K562 (cell line): ENCODE data around the gene NT5C. TPM values are rescaled to one million over a fixed set of nuclear protein-coding genes. Genes with fewer than 3 reads are reported as not detected.

ENCODE experiments used
- ARID1B ChIP-seq: fragments of 450-650 bp; IDR thresholded peaks from 2 replicates; pipeline ENCODE4 v1.6.1; 2016; ENCODE audit warnings: antibody characterized with exemption, mild to moderate bottlenecking, inconsistent platforms
- CREM ChIP-seq: IDR thresholded peaks from 2 replicates; pipeline ENCODE4 v1.6.1; 2014; ENCODE audit warnings: antibody characterized with exemption, low read depth
- EHMT2 ChIP-seq: fragments of 450-650 bp; IDR thresholded peaks from 2 replicates; pipeline ENCODE4 v1.6.1; 2018; ENCODE audit warnings: antibody characterized with exemption
- ESRRA ChIP-seq: fragments of 450-650 bp; IDR thresholded peaks from 2 replicates; pipeline ENCODE4 v1.6.1; 2014; ENCODE audit warnings: low read depth, mild to moderate bottlenecking, moderate library complexity, borderline replicate concordance
- KAT7 ChIP-seq: sonication (generic); formaldehyde crosslinking; IDR thresholded peaks from 2 replicates; pipeline ENCODE4 v1.8.0; 2022; ENCODE audit warnings: missing genetic modification reagents, mild to moderate bottlenecking, borderline replicate concordance
- PHF20 ChIP-seq: fragments of 450-650 bp; IDR thresholded peaks from 2 replicates; pipeline ENCODE4 v1.6.1; 2018; ENCODE audit not compliant: partially characterized antibody
- PHF8 ChIP-seq: fragments of 200-600 bp; sonication (generic); IDR thresholded peaks from 2 replicates; pipeline ENCODE4 v1.6.1; 2012; ENCODE audit warnings: mixed run types, mild to moderate bottlenecking, inconsistent platforms, low read length, moderate library complexity, borderline replicate concordance
- PML ChIP-seq: IDR thresholded peaks from 2 replicates; pipeline ENCODE4 v1.6.1; 2012; ENCODE audit warnings: low read length, inconsistent platforms
- SRSF7 ChIP-seq: fragments of 200-400 bp; formaldehyde crosslinking; optimal IDR thresholded peaks from 2 replicates; pipeline ENCODE3; 2017; ENCODE audit warnings: mild to moderate bottlenecking, low read depth, low read length
- TEAD4 ChIP-seq, 2 experiments: sonication (generic) in 1 of 2; formaldehyde crosslinking in 1 of 2; IDR thresholded peaks; 2 replicates each; pipeline versions ENCODE4 v1.6.1 to v1.8.0; 2012 to 2022; ENCODE audit warnings: borderline replicate concordance in 1 of 2, inconsistent platforms in 1 of 2, low read length in 1 of 2, mild to moderate bottlenecking in 1 of 2, missing genetic modification reagents in 1 of 2
- ZBTB11 ChIP-seq, 3 experiments: fragments of 200-800 bp in 1 of 3; fragments of 250-450 bp in 1 of 3; fragments of 450-650 bp in 1 of 3; sonication (Bioruptor Pico) in 1 of 3; sonication (Bioruptor generic) in 1 of 3; formaldehyde crosslinking in 1 of 3; IDR thresholded peaks; 2 replicates each; pipeline versions ENCODE4 v1.6.1 to v1.8.0; 2016 to 2022; ENCODE audit warnings: mild to moderate bottlenecking in 2 of 3, missing genetic modification characterization in 2 of 3, missing compliant biosample characterization in 1 of 3, moderate library complexity in 1 of 3
- ZKSCAN3 ChIP-seq: fragments of 250-450 bp; sonication (Bioruptor Pico); IDR thresholded peaks from 2 replicates; pipeline ENCODE4 v1.4.0; 2020
- ZNF384 ChIP-seq: IDR thresholded peaks from 2 replicates; pipeline ENCODE4 v1.6.1; 2012; ENCODE audit warnings: low read depth, low read length, improper control_type of control experiment
- ZNF586 ChIP-seq: fragments of 450-650 bp; formaldehyde crosslinking; conservative IDR thresholded peaks from 2 replicates; pipeline ENCODE4 v1.4.0; 2020; ENCODE audit warnings: mild to moderate bottlenecking, moderate library complexity
- ZNF764 ChIP-seq: fragments of 250-450 bp; sonication (Bioruptor Pico); IDR thresholded peaks from 2 replicates; pipeline ENCODE4 v1.4.0; 2020; ENCODE audit warnings: low read depth, mild to moderate bottlenecking, moderate library complexity
- polyA plus RNA-seq, 8 experiments: library from polyadenylated mRNA; depleted of rRNA in 4 of 8; stranded (reverse) in 5 of 8; unstranded in 3 of 8; fragments of >200 nt; fragmentation: Nextera tagmentation in 2 of 8; fragmentation: Illumina TruSeq in 1 of 8; extraction: Ambion mirVana in 2 of 8; extraction: Trizol in 1 of 8; gene quantifications; 2 replicates each; pipeline versions ENCODE4 v1.2.1 to v1.2.3, GENCODE V29; 2011 to 2014; ENCODE audit warnings: inconsistent platforms in 1 of 8, missing spikeins in 1 of 8
- total RNA-seq, 7 experiments: library from RNA; depleted of rRNA in 6 of 7; stranded (reverse); fragments of >200 nt in 6 of 7; fragmentation: Illumina TruSeq in 2 of 7; extraction: Trizol in 2 of 7; gene quantifications; 2 replicates each; pipeline versions ENCODE4 v1.2.1 to v1.2.3, GENCODE V29; 2011 to 2021; ENCODE audit warnings: low replicate concordance in 1 of 7
- TF ChIP-seq, protein P1 (sequence below): IDR thresholded peaks from 2 replicates; pipeline ENCODE4 v1.6.1; 2014; ENCODE audit warnings: antibody characterized with exemption
- TF ChIP-seq, protein P2 (sequence below), 2 experiments: IDR thresholded peaks; 2 replicates each; pipeline ENCODE4 v1.6.1; 2012; ENCODE audit warnings: improper control_type of control experiment in 2 of 2, low read depth in 2 of 2, low read length in 2 of 2, borderline replicate concordance in 1 of 2
- TF ChIP-seq, protein P3 (sequence below): sonication (generic); formaldehyde crosslinking; IDR thresholded peaks from 2 replicates; pipeline ENCODE4 v1.8.0; 2022; ENCODE audit warnings: missing genetic modification reagents, mild to moderate bottlenecking, moderate library complexity, borderline replicate concordance

The NT5C gene
- total and polyA plus RNA-seq, 9 of the 15 experiments (the other 6 are each of a cell fraction or from before 2014, with no cell fraction given): 2.9 to 205 (median 45.0) TPM

DNA sequence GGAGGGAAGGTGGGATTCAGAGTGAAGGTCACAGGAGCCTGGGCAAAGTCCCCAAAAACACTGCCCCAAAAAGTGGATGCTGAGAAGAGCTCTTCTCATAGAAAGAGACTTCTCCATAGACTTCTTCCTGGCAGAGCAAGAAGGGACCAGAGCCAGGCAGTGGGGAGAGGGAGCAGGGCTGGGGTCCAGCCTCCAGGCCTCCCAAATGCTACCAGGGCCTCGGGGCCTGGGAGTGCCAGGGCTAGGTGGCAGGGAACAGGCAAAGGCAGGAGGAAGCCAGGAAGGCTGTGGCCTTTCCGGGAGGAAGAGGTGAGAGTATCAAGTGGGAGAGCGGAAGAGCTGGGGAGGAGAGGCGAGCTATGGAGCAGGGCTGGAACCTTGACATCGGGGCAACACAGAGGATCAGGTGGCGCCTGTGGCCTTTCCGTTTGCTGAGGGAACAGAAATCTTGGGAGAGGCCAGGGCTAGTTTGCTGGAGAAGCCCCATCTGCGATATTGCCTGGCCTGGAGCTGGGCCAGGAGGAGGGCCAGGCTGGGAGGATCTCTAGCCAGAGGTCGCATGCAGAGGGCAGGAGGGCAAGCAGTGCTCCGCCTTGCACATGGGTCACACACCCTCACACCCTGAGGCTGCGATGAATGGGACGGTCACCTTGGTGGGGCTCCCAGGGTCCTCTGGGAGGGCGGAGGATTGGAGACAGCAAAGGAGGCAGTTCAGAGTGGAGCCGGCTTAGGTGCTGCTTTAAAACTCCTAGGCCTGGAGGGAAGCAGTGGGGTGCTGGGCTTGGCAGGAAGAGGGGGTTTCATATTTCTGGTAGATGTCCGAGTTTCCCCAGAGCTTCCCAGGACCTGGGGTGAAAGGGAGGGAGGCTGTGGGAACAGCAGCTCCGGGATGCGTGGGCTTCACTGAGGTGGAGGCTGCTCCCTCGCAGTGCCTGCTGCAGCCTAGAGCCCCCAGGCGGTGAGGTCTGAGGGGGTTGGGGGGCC lies 40.4 kb downstream of the NT5C start (continued):
- TF ChIP-seq, protein P1, sequence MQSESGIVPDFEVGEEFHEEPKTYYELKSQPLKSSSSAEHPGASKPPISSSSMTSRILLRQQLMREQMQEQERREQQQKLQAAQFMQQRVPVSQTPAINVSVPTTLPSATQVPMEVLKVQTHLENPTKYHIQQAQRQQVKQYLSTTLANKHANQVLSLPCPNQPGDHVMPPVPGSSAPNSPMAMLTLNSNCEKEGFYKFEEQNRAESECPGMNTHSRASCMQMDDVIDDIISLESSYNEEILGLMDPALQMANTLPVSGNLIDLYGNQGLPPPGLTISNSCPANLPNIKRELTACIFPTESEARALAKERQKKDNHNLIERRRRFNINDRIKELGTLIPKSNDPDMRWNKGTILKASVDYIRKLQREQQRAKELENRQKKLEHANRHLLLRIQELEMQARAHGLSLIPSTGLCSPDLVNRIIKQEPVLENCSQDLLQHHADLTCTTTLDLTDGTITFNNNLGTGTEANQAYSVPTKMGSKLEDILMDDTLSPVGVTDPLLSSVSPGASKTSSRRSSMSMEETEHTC: no peak
- 0 out of 2 replicates have a peak, but pooled peaks have one; percentile 46 for TF ChIP-seq KAT7 (CRISPR knock-in tag)
- TF ChIP-seq ESRRA: peak; percentile 49; the same call in 1 of the 2 replicates
- peak; percentile 18; the same call in 1 of the 2 replicates for TF ChIP-seq PHF8
- TF ChIP-seq TEAD4 (IDR thresholded peaks at IDR 0.05; ENCODE audit: low read length): no peak
- no peak for TF ChIP-seq TEAD4 (CRISPR knock-in tag; IDR thresholded peaks at IDR 0.05; ENCODE audit: borderline replicate concordance)
- TF ChIP-seq ARID1B: no peak
- TF ChIP-seq ZNF586 (CRISPR knock-in tag): no peak
- TF ChIP-seq ZNF384: no peak
- TF ChIP-seq, protein P2, sequence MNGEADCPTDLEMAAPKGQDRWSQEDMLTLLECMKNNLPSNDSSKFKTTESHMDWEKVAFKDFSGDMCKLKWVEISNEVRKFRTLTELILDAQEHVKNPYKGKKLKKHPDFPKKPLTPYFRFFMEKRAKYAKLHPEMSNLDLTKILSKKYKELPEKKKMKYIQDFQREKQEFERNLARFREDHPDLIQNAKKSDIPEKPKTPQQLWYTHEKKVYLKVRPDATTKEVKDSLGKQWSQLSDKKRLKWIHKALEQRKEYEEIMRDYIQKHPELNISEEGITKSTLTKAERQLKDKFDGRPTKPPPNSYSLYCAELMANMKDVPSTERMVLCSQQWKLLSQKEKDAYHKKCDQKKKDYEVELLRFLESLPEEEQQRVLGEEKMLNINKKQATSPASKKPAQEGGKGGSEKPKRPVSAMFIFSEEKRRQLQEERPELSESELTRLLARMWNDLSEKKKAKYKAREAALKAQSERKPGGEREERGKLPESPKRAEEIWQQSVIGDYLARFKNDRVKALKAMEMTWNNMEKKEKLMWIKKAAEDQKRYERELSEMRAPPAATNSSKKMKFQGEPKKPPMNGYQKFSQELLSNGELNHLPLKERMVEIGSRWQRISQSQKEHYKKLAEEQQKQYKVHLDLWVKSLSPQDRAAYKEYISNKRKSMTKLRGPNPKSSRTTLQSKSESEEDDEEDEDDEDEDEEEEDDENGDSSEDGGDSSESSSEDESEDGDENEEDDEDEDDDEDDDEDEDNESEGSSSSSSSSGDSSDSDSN (IDR thresholded peaks at IDR 0.05; ENCODE audit: borderline replicate concordance in 1 of 2, low read depth in 2 of 2, low read length in 2 of 2): 0 out of 4 replicates have a peak, but pooled peaks of 1 of the 2 experiments have one; percentile 24
- TF ChIP-seq PML: no peak
- TF ChIP-seq, protein P3, sequence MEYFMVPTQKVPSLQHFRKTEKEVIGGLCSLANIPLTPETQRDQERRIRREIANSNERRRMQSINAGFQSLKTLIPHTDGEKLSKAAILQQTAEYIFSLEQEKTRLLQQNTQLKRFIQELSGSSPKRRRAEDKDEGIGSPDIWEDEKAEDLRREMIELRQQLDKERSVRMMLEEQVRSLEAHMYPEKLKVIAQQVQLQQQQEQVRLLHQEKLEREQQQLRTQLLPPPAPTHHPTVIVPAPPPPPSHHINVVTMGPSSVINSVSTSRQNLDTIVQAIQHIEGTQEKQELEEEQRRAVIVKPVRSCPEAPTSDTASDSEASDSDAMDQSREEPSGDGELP (CRISPR knock-in tag): peak; percentile 50; the same call in 1 of the 2 replicates
- no peak for TF ChIP-seq ZNF764 (CRISPR knock-in tag)
- TF ChIP-seq ZBTB11 (CRISPR knock-in tag; IDR thresholded peaks at IDR 0.05): no peak
- no peak for TF ChIP-seq ZKSCAN3 (CRISPR knock-in tag)
- no peak for TF ChIP-seq CREM
- TF ChIP-seq SRSF7: no peak
- TF ChIP-seq PHF20: no peak
- TF ChIP-seq EHMT2: no peak
